ENCODE data around the gene DDX42.
"Not testable (repeated sequence)": the region's sequence is repeated elsewhere in the genome, so short reads cannot be mapped to it uniquely, and the experiment has no call there.

DDX42 gene

GRCh38 chr17:63838631-63839171, 64.7 kb downstream of the DDX42 start:
- DNase-seq (ENCODE audit: low read depth), result no peak

GRCh38 chr17:63840591-63841349, 66.8 kb downstream of the DDX42 start:
- no peak for DNase-seq (ENCODE audit: low read depth)

- DNase-seq (ENCODE audit: low read depth), result no peak
Measured at GRCh38 chr17:63841350-63842172, 67.6 kb downstream of the DDX42 start.

GRCh38 chr17:63842173-63842539, 68.2 kb downstream of the DDX42 start:
- DNase-seq (ENCODE audit: low read depth), result no peak

- DNase-seq (ENCODE audit: low read depth), result peak; percentile 99
Measured at GRCh38 chr17:63842540-63843386, 68.8 kb downstream of the DDX42 start, which contains the start of gene SMARCD2. Gene SMARCD2 (minus strand): TSS chr17:63842685. CDS start chr17:63842674, 11 bp downstream.

- DNase-seq (ENCODE audit: low read depth), result not testable (repeated sequence)
Measured at GRCh38 chr17:63843387-63843888, 69.5 kb downstream of the DDX42 start.

GRCh38 chr17:63843910-63844677, 70.1 kb downstream of the DDX42 start:
- no peak for DNase-seq (ENCODE audit: low read depth)

- DNase-seq (ENCODE audit: low read depth), result no peak
Measured at GRCh38 chr17:63845509-63845908, 71.5 kb downstream of the DDX42 start.

GRCh38 chr17:63847525-63848249, 73.7 kb downstream of the DDX42 start:
- no peak for DNase-seq (ENCODE audit: low read depth)

- DNase-seq (ENCODE audit: low read depth), result peak; percentile 94
Measured at GRCh38 chr17:63848834-63849689, 75.1 kb downstream of the DDX42 start.

- no peak for DNase-seq (ENCODE audit: low read depth)
Measured at GRCh38 chr17:63850401-63850800, 76.4 kb downstream of the DDX42 start.

- DNase-seq (ENCODE audit: low read depth), result no peak
Measured at GRCh38 chr17:63853260-63853659, 79.3 kb downstream of the DDX42 start.

GRCh38 chr17:63854709-63855108, 80.7 kb downstream of the DDX42 start:
- DNase-seq (ENCODE audit: low read depth), result no peak

GRCh38 chr17:63855185-63855584, 81.2 kb downstream of the DDX42 start:
- DNase-seq (ENCODE audit: low read depth), result no peak

- DNase-seq (ENCODE audit: low read depth), result not testable (repeated sequence)
Measured at GRCh38 chr17:63856425-63856824, 82.5 kb downstream of the DDX42 start.

GRCh38 chr17:63859257-63859656, 85.3 kb downstream of the DDX42 start:
- no peak for DNase-seq (ENCODE audit: low read depth)

GRCh38 chr17:63866625-63867024, 92.7 kb downstream of the DDX42 start:
- DNase-seq (ENCODE audit: low read depth), result not testable (repeated sequence)

Measured in stimulated activated CD4-positive, alpha-beta T cell treated with anti-CD3 and anti-CD28 coated beads, Interleukin-2, amount 100 ng/mL, for 4 hours (primary cell).